CD14-positive monocyte (primary cell): ENCODE measurements around the gene MAFF. TPM values are rescaled to one million over a fixed set of nuclear protein-coding genes. Genes with fewer than 3 reads are reported as not detected.

Source experiments
- DNase-seq, 3 donors: peaks; one replicate each; pipeline ENCODE4 v3.0.0-alpha.2; 2011 to 2022
- H2AFZ ChIP-seq: 2 replicates; pipeline ENCODE4 v1.6.0; 2012; ENCODE audit warnings: mild to moderate bottlenecking, low read depth, low read length, inconsistent platforms; ENCODE audit not compliant: insufficient read depth, poor library complexity, severe bottlenecking
- H3K27ac ChIP-seq, 2 donors: 1 replicate in 1 of 2; 2 replicates in 1 of 2; pipeline ENCODE4 v1.5.1; 2012 to 2013; ENCODE audit warnings: low read length in 2 of 2, control low read depth in 1 of 2, inconsistent platforms in 1 of 2, low read depth in 1 of 2, mild to moderate bottlenecking in 1 of 2
- H3K27me3 ChIP-seq, 2 donors: one replicate each; pipeline versions ENCODE4 v1.6.0 to v1.6.1; 2011 to 2013; ENCODE audit warnings: low read length in 2 of 2; ENCODE audit not compliant: control insufficient read depth in 2 of 2, insufficient read depth in 2 of 2
- H3K36me3 ChIP-seq, 2 donors: replicated peaks in 1 of 2; 1 replicate in 1 of 2; 2 replicates in 1 of 2; pipeline versions ENCODE4 v1.5.1 to v1.6.1; 2012 to 2013; ENCODE audit warnings: low read length in 2 of 2, control low read depth in 1 of 2, inconsistent platforms in 1 of 2, mild to moderate bottlenecking in 1 of 2; ENCODE audit not compliant: insufficient read depth in 2 of 2, control insufficient read depth in 1 of 2
- H3K4me1 ChIP-seq, 2 donors: 1 replicate in 1 of 2; 2 replicates in 1 of 2; pipeline versions ENCODE4 v1.5.1 to v1.6.1; 2012 to 2013; ENCODE audit warnings: low read length in 2 of 2, control low read depth in 1 of 2, inconsistent platforms in 1 of 2, mild to moderate bottlenecking in 1 of 2, moderate library complexity in 1 of 2; ENCODE audit not compliant: insufficient read depth in 2 of 2, control insufficient read depth in 1 of 2
- H3K4me2 ChIP-seq: replicated peaks from 2 replicates; pipeline ENCODE3; 2012; ENCODE audit warnings: low read length, moderate library complexity, mild to moderate bottlenecking; ENCODE audit not compliant: poor library complexity, severe bottlenecking; ENCODE audit errors: extremely low read depth
- H3K4me3 ChIP-seq, 3 experiments: fragments of 200-600 bp in 1 of 3; sonication (generic) in 1 of 3; replicated peaks in 1 of 3; 1 replicate in 2 of 3; 2 replicates in 1 of 3; pipeline ENCODE4 v1.5.1; 2011 to 2013; ENCODE audit warnings: low read length in 3 of 3, mild to moderate bottlenecking in 3 of 3, control low read depth in 2 of 3, low read depth in 2 of 3, inconsistent platforms in 1 of 3, moderate library complexity in 1 of 3
- H3K79me2 ChIP-seq: 2 replicates; pipeline ENCODE4 v1.6.0; 2012; ENCODE audit warnings: mild to moderate bottlenecking, control low read depth, inconsistent platforms, low read length, moderate library complexity; ENCODE audit not compliant: insufficient read depth
- H3K9ac ChIP-seq: 2 replicates; pipeline ENCODE4 v1.6.0; 2017; ENCODE audit warnings: low read length, mild to moderate bottlenecking; ENCODE audit not compliant: insufficient read depth, poor library complexity, severe bottlenecking
- H3K9me3 ChIP-seq, 2 donors: replicated peaks in 1 of 2; 1 replicate in 1 of 2; 2 replicates in 1 of 2; pipeline versions ENCODE4 v1.5.1 to v1.6.1; 2012 to 2013; ENCODE audit warnings: low read length in 2 of 2, control low read depth in 1 of 2; ENCODE audit not compliant: control insufficient read depth in 1 of 2, insufficient read depth in 1 of 2
- H4K20me1 ChIP-seq: 2 replicates; pipeline ENCODE4 v1.6.0; 2012; ENCODE audit warnings: mild to moderate bottlenecking, low read length, control low read depth, moderate library complexity; ENCODE audit not compliant: insufficient read depth
- H3K27ac Mint-ChIP-seq, 7 donors: one replicate each; pipeline ENCODE4 v1.8.0; 2020; ENCODE audit warnings: mild to moderate bottlenecking in 7 of 7, mixed read lengths in 7 of 7, moderate library complexity in 6 of 7, inconsistent platforms in 2 of 7
- H3K27me3 Mint-ChIP-seq, 3 donors: one replicate each; pipeline ENCODE4 v1.8.0; 2021 to 2022; ENCODE audit warnings: low read depth in 3 of 3, mild to moderate bottlenecking in 3 of 3, mixed read lengths in 3 of 3, moderate library complexity in 3 of 3, inconsistent platforms in 1 of 3
- H3K36me3 Mint-ChIP-seq, 2 donors: one replicate each; pipeline ENCODE4 v1.8.0; 2020; ENCODE audit warnings: mixed read lengths in 2 of 2, inconsistent platforms in 1 of 2, mild to moderate bottlenecking in 1 of 2
- H3K4me1 Mint-ChIP-seq: one replicate; pipeline ENCODE4 v1.8.0; 2020; ENCODE audit warnings: mild to moderate bottlenecking, mixed read lengths
- H3K4me3 Mint-ChIP-seq, 2 donors: one replicate each; pipeline ENCODE4 v1.8.0; 2020; ENCODE audit warnings: mild to moderate bottlenecking in 2 of 2, mixed read lengths in 2 of 2, moderate library complexity in 1 of 2
- H3K9me3 Mint-ChIP-seq, 7 donors: one replicate each; pipeline ENCODE4 v1.8.0; 2020 to 2022; ENCODE audit warnings: mixed read lengths in 7 of 7, mild to moderate bottlenecking in 6 of 7, moderate library complexity in 6 of 7, inconsistent platforms in 2 of 7
- CTCF ChIP-seq: fragments of 200-600 bp; IDR thresholded peaks from one replicate; pipeline ENCODE4 v1.8.0; 2022; ENCODE audit warnings: antibody characterized with exemption, mild to moderate bottlenecking
- WGBS: methylation state at CpG from one replicate; pipeline ENCODE4 v1.1.5; 2013; ENCODE audit warnings: missing lambda C conversion rate; ENCODE audit not compliant: insufficient coverage; 5-methylcytosine and 5-hydroxymethylcytosine counted together
- intact Hi-C, 2 donors: fragments of 100-400 bp; cut with micrococcal nuclease; formaldehyde crosslinking; loops; one replicate each; pipeline versions ENCODE4 v1.15.0 to v1.15.1; 2023
- polyA plus RNA-seq, 3 donors: library from polyadenylated mRNA; depleted of rRNA in 1 of 3; unstranded in 2 of 3; stranded (reverse) in 1 of 3; fragments of 300-500 nt in 2 of 3; fragments of >200 nt in 1 of 3; fragmentation: Illumina TruSeq in 2 of 3; gene quantifications; 1 replicate in 2 of 3; 2 replicates in 1 of 3; pipeline ENCODE4 v1.2.3, GENCODE V29; 2012 to 2021

Gene MAFF
- polyA plus RNA-seq, 3 donors, result 1.5 to 67.3 (median 2.0) TPM

GRCh38 chr22:38238519-38239071, 36.8 kb downstream of the MAFF start:
- Histone ChIP-seq H3K9me3 (no peaks in the 10 kb centered on the region), H3K4me2 (no peak overlapping the region), H3K9ac (no peak overlapping the region), H3K27ac (no peak overlapping the region), H4K20me1 (no peaks in the 10 kb centered on the region), H3K4me3 (no peak overlapping the region), H3K36me3 (peaks cover 14 to 57% of the 10 kb centered on the region in 2 donors), H3K4me1 (no peaks in the 10 kb centered on the region), H3K79me2 (no peaks in the 10 kb centered on the region), H2AFZ (no peak overlapping the region), H3K27me3 (no peaks in the 10 kb centered on the region)
- WGBS, result 100% methylated on average over 4 of the region's 9 CpGs
- intact Hi-C loops, result no loop called here
- Mint-ChIP-seq H3K4me3 (no peak overlapping the region), H3K9me3 (peaks cover 0 to 2% (median 0%) of the 10 kb centered on the region in 7 donors), H3K27me3 (peaks cover 0 to 3% (median 0%) of the 10 kb centered on the region in 3 donors), H3K4me1 (peaks cover 3% of the 10 kb centered on the region), H3K27ac (no peak overlapping the region), H3K36me3 (peaks cover 64 to 79% of the 10 kb centered on the region in 2 donors)
- no peak for TF ChIP-seq CTCF
- DNase-seq, result no peak

- H3K36me3 ChIP-seq, result peaks cover 12 to 57% of the 10 kb centered on the region in 2 donors
- no peak overlapping the region for H2AFZ ChIP-seq
- peaks cover 0 to 3% (median 0%) of the 10 kb centered on the region in 3 donors for H3K27me3 Mint-ChIP-seq
- H3K9ac ChIP-seq, result no peak overlapping the region
- intact Hi-C loops, result no loop called here
- H3K4me1 Mint-ChIP-seq, result peaks cover 3% of the 10 kb centered on the region
- TF ChIP-seq CTCF, result no peak
- no peaks in the 10 kb centered on the region for H4K20me1 ChIP-seq
- H3K27ac ChIP-seq, result no peak overlapping the region
- no peaks in the 10 kb centered on the region for H3K79me2 ChIP-seq
- H3K4me3 Mint-ChIP-seq, result no peak overlapping the region
- 88% methylated on average over 10 of the region's 14 CpGs for WGBS
- H3K4me3 ChIP-seq, result no peak overlapping the region
- H3K36me3 Mint-ChIP-seq, result peaks cover 66 to 79% of the 10 kb centered on the region in 2 donors
- no peaks in the 10 kb centered on the region for H3K4me1 ChIP-seq
- no peaks in the 10 kb centered on the region for H3K9me3 ChIP-seq
- no peaks in the 10 kb centered on the region for H3K27me3 ChIP-seq
- peaks cover 0 to 2% (median 0%) of the 10 kb centered on the region in 7 donors for H3K9me3 Mint-ChIP-seq
- H3K27ac Mint-ChIP-seq, result no peak overlapping the region
- no peak for DNase-seq
- no peak overlapping the region for H3K4me2 ChIP-seq
Observed at GRCh38 chr22:38239101-38239761, 37.4 kb downstream of the MAFF start.
